GM18511 (cell line): ENCODE measurements around the gene GLCCI1.
A peak's percentile ranks its signal among the peaks of the same experiment; 100 is the strongest.
"Not testable (repeated sequence)": the region's sequence is repeated elsewhere in the genome, so short reads cannot be mapped to it uniquely, and the experiment has no call there.

ENCODE experiments used
- ATAC-seq: cut with Tn5 transposase; IDR thresholded peaks from one replicate; pipeline ENCODE4 v1.9.1; 2021; ENCODE audit warnings: mild to moderate bottlenecking, moderate library complexity; ENCODE audit not compliant: unreplicated experiment

The GLCCI1 gene

DNA sequence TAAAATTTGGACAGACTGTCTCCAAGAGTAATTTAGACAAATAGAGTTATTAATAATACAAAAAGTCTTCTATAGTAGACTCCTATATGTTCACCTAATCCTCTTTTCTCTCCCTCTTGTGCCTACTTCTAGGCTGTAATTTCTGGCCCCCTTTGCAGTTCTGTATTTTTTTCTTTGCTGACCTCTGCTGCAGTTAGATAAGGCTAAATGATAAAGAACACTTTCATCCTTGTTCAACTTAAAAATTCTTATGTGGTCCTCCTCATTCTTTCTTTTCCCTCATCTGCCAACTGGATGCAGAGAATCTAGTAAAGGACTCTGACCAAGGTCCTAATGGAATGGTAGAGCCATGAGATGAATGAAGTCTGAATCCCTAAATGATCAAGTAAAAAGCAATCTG, 20.1 kb downstream of the GLCCI1 start:
- ATAC-seq = no peak

DNA sequence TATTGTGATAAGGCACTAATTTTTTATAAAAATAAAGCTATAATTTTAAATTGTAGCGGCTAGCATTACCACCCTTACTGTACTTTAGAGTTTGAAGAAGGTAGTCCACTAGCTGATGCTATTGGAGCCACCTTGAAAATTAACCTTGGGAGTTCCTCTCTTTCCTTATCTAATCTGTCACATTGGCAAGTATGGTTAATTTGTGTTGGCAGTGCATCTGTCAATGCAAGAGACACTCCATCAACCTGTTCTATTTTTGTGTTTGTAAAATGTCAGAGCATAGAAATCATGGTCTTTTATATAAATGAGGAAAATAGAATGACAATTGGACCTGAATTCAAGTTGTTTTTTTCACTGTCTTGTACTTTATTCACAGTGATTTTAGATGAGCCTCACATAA, 20.5 kb downstream of the GLCCI1 start:
- no peak for ATAC-seq

DNA sequence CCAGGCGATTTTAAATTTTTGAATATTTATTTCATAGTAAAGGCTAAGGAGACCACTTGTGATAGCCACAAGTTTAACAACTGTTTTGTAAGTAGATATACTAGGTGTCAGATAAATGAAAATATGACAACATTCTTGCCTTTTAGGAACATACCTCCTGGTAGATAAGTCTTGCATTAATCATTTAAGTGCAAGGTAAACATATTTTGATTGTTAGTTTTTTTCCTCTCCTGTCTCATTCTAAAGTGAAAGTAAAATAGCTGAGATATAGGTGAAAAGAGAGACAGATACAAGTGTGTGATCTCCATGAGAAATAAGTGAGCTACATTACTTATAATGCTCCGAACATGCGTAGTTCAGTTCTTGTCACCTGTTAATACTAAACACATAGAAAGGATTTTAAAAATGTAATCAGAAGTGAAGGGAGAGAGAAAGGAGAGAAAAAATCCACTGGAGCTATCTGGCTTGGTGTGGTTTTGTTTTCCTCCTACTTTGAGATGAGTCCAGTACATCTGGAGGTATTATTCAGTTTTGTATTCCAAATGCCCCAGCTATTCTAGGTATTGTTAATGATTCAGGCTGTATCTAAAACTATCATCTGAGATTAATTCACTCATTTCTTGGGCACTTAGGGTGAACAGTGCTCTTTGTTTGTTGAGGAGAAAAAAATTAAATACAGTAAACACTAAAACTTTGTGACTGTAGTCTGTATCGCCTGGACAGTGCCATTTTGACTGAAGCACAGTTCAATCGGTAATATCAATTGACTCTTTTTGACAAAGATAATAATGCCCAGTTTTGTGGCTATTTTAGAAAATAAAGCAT, 21.2 kb downstream of the GLCCI1 start:
- ATAC-seq = no peak

DNA sequence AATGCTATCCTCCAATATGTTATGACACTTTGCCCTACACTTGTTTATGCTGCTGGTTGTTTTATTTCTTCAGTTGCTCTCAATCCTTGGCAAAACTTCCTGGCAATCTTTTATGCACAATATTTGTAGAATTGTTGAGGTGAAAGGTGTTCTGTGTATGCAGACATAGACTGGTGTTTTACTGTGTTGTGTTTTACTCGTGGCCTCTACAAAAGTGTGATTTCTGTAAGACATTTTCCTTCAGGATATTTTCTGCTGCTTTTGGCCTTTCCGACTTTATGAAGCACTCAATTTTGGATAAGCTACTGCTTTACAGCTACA, 21.8 kb downstream of the GLCCI1 start:
- ATAC-seq = no peak

GRCh38 chr7:7992506-7992905, 23.9 kb downstream of the GLCCI1 start:
- no peak for ATAC-seq

DNA sequence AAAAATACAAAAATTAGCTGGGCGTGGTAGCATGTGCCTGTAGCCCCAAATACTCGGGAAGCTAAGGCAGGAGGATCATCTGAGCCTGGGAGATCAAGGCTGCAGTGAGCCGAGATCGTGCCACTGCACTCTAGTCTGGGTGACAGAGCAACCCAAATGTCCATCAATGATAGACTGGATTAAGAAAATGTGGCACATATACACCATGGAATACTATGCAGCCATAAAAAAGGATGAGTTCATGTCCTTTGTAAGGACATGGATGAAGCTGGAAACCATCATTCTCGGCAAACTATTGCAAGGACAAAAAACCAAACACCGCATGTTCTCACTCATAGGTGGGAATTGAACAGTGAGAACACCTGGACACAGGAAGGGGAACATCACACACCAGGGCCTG, 26.8 kb downstream of the GLCCI1 start:
- not testable (repeated sequence) for ATAC-seq

DNA sequence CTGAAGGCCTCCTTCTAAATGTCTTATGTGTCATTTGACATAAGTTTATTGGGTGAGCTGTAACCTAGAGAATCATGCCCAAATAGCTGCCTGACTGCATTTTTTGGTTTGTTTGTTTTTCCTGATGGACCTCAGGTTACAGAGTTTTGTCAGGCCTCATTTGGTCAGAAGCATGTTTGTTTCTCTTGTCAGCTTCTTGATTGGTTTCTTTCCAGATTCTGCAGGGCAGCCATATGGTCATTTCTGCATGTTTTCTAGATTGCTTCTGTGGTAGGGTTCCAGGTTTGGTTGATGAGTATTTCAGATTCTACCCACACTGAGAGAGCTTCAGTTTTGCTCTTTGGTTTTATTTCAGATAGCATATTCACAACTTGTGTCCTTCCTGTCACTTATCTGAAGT, 28.0 kb downstream of the GLCCI1 start:
- no peak for ATAC-seq

DNA sequence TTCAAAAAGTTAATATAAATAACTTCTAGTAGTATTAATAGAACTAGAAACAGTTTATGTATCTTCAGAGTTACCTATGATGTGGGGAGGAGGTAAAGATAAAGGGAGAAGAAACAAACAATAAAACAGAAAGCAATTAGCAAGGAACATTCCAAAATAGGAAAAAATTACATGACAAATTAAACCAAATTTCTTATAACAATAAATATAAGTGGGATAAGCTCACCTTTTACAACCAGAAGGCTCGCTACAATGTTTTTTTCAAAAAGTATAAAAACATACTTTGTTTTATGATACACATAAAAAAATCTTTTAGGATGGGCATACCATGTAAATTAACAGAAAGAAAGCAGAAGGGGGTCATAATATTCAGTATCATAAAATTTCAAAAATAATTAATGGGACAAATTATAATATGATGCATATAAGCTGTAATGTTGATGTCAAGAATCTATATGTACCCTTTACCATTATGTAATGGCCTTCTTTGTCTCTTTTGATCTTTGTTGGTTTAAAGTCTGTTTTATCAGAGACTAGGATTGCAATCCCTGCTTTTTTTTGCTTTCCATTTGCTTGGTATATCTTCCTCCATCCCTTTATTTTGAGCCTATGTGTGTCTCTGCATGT, 31.8 kb downstream of the GLCCI1 start:
- no peak for ATAC-seq

DNA sequence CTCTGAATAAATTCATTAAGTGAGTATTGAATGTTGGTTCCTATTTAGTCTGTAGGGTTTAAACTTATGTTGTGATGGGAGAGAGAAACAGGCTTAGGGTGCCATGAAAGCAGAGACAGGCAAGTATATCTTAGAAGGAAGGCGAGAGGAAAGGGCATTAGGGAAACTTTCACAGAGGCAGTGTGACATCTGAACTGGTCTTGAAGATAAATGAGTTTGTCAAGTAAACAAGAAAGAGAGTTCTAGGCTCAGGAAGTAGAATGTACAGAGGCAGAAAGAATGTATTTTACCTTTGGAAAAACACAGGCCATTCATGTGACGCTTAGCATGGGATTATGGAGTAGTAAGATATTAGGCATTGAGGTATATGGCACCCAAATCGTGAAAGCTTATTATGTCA, 34.5 kb downstream of the GLCCI1 start:
- no peak for ATAC-seq

GRCh38 chr7:8005279-8005678, 36.7 kb downstream of the GLCCI1 start:
- no peak for ATAC-seq

DNA sequence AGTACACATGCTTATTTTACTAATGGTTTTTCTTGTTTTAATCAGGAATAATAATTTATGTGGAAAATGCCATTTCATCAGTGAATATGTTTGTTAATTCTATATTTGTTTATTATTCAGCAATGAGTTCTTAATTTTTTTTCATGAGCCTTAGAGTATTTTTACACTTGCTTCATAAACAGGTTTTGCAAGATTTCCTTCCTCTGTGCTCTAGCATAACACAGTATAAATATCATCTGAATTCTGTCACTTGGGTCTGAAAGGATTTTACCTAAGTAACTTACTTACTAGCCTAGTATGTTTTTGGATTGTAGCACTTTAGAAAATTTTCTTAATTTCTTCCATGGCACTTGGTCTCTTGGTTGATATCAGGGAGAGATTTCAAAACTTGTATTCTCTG, 45.8 kb downstream of the GLCCI1 start:
- ATAC-seq = no peak

GRCh38 chr7:8015100-8015745, 46.6 kb downstream of the GLCCI1 start:
- ATAC-seq = no peak

- ATAC-seq = no peak
Measured at GRCh38 chr7:8015746-8016120, 47.1 kb downstream of the GLCCI1 start.

DNA sequence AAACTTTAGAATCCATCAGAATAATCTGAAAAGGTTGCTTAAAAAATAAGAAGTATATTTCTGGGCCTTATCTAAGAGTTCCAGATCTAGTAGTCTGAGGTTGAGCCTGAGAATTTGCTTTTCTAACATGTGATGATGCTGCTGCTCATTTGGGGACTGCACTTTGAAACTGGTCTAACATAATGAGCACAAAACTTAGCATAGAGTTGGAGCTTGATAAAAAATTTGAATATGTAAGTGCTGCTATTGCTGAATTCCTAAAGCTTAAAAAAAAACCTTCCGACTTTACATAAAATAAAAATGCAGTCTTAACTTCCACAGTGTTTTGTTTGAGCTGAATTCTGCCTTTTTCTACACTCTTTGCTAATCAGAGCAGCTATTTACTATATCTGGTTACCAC, 48.8 kb downstream of the GLCCI1 start:
- ATAC-seq = no peak

DNA sequence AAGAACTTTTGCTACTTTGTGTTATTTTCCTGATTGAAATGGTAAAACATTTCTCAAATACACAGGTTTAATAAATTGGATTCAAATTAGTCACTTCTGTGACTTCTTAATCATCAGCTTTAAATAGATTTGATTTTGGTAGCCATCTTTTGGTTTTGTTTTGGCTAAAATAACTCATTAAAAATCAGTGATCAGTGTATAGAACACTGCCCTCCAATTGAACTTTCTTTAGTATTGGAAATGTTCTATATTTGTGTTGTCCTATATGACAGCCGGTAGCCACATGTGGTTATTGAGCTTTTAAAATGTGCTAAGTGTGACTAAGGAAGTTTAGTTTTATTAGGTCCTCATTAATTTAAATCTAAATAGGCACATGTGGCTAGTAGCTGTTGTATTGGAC, 50.4 kb downstream of the GLCCI1 start:
- ATAC-seq = peak; percentile 76

DNA sequence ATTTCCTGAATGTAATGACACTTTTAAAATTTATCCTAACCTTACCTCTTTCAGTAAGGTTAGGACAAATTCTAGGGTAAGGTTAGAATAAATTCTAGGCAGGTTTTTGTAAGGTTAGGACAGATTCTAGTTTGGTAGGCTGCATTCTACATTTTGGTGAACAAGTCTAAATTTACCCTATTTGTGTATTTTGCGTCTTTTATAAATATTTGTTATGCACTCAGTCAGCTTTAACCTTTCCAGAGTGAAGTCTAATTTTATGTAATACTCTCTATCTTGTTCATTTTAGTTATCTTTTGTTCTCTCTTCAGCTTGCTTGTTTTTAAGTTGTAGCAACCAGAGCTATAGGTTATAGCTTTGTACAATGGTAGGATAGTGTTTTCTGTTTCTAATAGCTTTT, 54.0 kb downstream of the GLCCI1 start:
- ATAC-seq = no peak

GRCh38 chr7:8035192-8035591, 66.6 kb downstream of the GLCCI1 start:
- ATAC-seq = no peak

- no peak for ATAC-seq
Measured at GRCh38 chr7:8035647-8036518, 67.3 kb downstream of the GLCCI1 start.

- ATAC-seq = no peak
Measured at GRCh38 chr7:8037151-8037550, 68.6 kb downstream of the GLCCI1 start.

DNA sequence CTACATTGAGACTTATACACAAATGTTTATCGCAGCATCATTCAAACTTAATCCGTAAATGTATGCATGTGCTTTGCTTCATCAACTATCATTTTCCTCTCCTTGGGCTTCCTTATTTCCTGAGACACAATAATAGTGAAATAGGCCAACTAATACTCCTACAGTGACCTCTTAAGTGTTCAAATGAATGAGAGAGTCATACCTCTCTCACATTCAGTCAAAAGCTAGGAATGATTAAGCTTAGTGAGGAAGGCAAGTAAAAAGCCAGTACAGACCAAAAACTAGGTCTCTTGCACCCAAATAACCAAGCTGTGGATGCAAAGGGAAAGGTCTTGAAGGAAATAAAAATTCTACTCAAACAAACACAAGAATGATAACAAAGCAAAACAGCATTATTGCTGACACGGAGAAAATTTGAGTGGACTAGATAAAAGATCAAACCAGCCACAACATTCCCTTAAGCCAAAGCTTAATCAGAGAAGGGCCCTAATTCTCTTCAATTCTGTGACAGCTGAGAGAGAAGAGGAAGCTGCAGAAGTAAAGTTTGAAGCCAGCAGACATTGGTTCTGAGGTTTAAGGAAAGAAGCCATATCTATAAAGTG, 72.3 kb downstream of the GLCCI1 start:
- no peak for ATAC-seq
